Measurements from ENCODE around the gene LAMC2. TPM values are rescaled to one million over a fixed set of nuclear protein-coding genes. Genes with fewer than 3 reads are reported as not detected.

Gene LAMC2
- total and polyA plus RNA-seq, 4 experiments from 2014 or later, result not detected

DNA sequence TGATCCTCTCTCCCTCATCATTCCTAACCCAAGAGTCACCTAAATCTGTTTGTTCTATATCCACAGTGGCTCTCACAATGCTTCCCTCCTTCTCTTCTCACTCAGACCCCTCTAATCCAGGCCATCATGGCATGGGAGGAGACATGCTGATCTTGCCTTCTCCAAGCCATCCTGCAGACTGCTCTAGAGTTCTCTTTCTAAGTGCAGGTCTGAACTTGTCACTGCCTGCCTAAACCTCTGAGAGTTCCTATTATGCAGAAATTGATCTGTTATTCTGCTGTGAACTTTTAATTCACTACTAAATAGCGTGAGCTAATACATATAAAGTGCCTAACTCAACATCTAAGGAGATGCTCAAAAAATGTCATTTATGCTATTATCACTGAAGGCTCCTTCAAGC is 26.8 kb downstream of the LAMC2 start:
- CTCF ChIA-PET (ENCODE audit: partially characterized antibody), result no interaction called here
- Histone ChIP-seq H3K9me3 (ENCODE audit: control insufficient read depth in 1 of 2, low read length in 2 of 2) (no peaks in the 10 kb centered on the region), H3K27me3 (ENCODE audit: insufficient read depth, low read length) (no peaks in the 10 kb centered on the region), H3K36me3 (ENCODE audit: insufficient read depth, low read length) (no peaks in the 10 kb centered on the region), H3K27ac (ENCODE audit: low read depth, low read length) (no peak overlapping the region), H3K4me3 (ENCODE audit: low read length in 2 of 2) (no peak overlapping the region), H3K4me1 (ENCODE audit: insufficient read depth, low read length) (no peaks in the 10 kb centered on the region)
- Mint-ChIP-seq H3K4me3 (no peak overlapping the region), H3K27me3 (peaks cover 6 to 12% of the 10 kb centered on the region in 2 donors), H3K27ac (no peak overlapping the region), H3K9me3 (peaks cover 0 to 3% (median 0%) of the 10 kb centered on the region in 8 donors), H3K36me3 (no peaks in the 10 kb centered on the region), H3K4me1 (no peaks in the 10 kb centered on the region)
- POLR2A ChIA-PET (ENCODE audit: partially characterized antibody), result no interaction called here
- DNase-seq, result no peak
- intact Hi-C loops (cut with micrococcal nuclease), result no loop called here

DNA sequence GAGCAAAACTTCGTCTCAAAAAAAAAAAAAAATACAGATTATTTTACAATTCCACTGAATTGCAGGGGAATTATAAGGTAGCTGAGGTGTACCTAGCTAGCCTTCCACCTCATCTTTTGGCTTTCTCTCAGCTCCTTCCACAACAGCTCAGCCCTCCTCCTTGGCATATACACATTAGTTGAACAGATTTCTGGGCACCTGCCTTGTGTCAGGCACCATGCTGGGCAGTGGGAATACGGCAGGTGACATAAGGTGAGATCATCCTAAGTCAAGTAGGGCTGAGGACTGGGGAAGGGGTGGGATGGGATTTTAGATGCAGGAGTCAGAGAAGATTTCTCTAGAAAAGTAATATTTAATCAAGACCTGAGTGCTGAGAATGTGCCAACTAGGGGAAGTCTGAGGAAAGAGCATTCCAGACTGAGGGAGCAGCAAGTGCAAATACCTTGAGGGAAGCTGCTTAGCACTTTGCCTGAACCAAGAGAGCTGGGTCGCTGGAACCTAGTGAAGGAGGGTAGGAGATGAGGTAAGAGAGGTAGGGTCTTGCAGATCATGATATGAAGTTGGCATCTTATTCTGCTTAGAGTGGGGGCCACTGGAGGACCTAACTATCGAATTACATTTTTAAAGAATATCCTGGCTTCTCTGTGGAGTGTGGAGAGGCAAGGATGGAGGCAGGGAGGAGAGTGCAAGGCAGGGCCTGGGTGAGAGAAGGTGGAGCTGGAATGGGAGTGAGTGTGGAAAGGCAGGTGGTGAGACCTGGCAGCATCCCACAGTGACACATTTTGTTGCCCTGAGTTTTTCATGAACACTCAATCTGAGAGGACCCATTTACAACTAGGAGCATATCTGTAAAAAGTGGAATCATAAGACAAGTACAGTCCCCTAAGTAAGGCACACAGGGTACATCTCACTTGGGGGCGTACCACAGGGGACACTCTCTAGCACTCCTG is 28.2 kb downstream of the LAMC2 start:
- CTCF ChIA-PET (ENCODE audit: partially characterized antibody), result no interaction called here
- H3K4me1 ChIP-seq (ENCODE audit: insufficient read depth, low read length), result peaks cover 11% of the 10 kb centered on the region
- H3K4me3 Mint-ChIP-seq, result no peak overlapping the region
- intact Hi-C loops (cut with micrococcal nuclease), result no loop called here
- H3K27ac ChIP-seq (ENCODE audit: low read depth, low read length), result no peak overlapping the region
- H3K27me3 ChIP-seq (ENCODE audit: insufficient read depth, low read length), result no peaks in the 10 kb centered on the region
- H3K9me3 ChIP-seq (ENCODE audit: control insufficient read depth in 1 of 2, low read length in 2 of 2), result no peaks in the 10 kb centered on the region
- no peak overlapping the region for H3K27ac Mint-ChIP-seq
- POLR2A ChIA-PET (ENCODE audit: partially characterized antibody), result interaction anchor here (0.6 kb wide), 1 partner anchor 471 kb away, joined by 3 read pairs; no protein-coding TSS in a partner anchor
- DNase-seq, result no peak
- peaks cover 2 to 9% (median 5%) of the 10 kb centered on the region in 4 donors for H3K4me1 Mint-ChIP-seq
- no peaks in the 10 kb centered on the region for H3K36me3 Mint-ChIP-seq
- H3K36me3 ChIP-seq (ENCODE audit: insufficient read depth, low read length), result no peaks in the 10 kb centered on the region
- peaks cover 0 to 3% (median 0%) of the 10 kb centered on the region in 8 donors for H3K9me3 Mint-ChIP-seq
- no peak overlapping the region for H3K4me3 ChIP-seq (ENCODE audit: low read length in 2 of 2)
- peaks cover 6 to 7% of the 10 kb centered on the region in 2 donors for H3K27me3 Mint-ChIP-seq

DNA sequence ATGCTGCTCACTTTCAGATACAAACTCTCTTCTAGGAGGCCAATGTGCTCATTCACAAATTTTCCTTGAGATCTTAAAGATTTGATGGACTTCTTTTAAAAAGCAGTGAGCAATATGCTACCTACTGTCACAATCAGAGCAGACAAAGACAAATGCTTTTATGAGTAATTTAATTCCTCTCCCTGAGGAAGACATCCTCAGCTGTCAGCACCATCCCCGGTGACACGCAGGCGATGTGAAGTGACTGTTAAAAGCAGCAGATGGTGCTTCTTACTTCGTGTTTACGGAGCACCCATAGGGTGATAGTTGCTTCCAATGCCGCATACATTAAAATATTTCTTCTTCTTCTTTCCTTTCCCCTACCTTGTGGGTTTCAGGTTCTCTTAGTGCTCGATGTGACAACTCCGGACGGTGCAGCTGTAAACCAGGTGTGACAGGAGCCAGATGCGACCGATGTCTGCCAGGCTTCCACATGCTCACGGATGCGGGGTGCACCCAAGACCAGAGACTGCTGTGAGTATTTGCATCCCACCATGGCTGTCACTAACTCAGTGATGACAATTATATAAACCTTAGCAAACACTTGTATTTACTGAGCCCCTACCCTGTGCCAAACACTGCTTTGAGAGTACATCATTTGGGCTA is 29.1 kb downstream of the LAMC2 start:
- no peak overlapping the region for H3K27ac Mint-ChIP-seq
- H3K36me3 ChIP-seq (ENCODE audit: insufficient read depth, low read length), result no peaks in the 10 kb centered on the region

DNA sequence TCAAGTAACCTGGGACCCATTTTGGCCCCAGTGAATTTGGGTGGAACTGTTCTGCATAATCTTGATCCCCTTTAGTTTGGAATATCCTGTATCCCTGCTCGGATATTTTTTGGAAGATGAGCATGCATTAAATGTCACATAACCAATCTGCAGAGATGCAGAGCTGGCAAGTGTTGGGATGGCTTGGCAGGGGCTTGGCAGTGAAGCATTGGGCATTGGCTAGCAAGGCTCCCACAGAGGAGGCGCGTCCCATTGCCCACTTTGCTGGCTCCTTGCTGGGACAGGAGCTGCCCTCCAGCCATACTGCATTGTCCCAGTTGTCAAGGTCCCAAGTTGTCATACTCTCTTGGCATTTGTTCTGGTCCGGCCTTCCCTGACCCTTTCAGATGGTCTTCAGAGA is 29.9 kb downstream of the LAMC2 start:
- CTCF ChIA-PET (ENCODE audit: partially characterized antibody), result no interaction called here

More for the DNA sequence above, 29.1 kb downstream of the LAMC2 start:
- ChIA-PET CTCF (ENCODE audit: partially characterized antibody) (no interaction called here), POLR2A (ENCODE audit: partially characterized antibody) (no interaction called here)
- H3K4me3 Mint-ChIP-seq, result no peak overlapping the region
- intact Hi-C loops (cut with micrococcal nuclease), result no loop called here
- Histone ChIP-seq H3K27ac (ENCODE audit: low read depth, low read length) (no peak overlapping the region), H3K4me3 (ENCODE audit: low read length in 2 of 2) (no peak overlapping the region), H3K4me1 (ENCODE audit: insufficient read depth, low read length) (peaks cover 16% of the 10 kb centered on the region), H3K27me3 (ENCODE audit: insufficient read depth, low read length) (no peaks in the 10 kb centered on the region), H3K9me3 (ENCODE audit: control insufficient read depth in 1 of 2, low read length in 2 of 2) (no peaks in the 10 kb centered on the region)
- H3K27me3 Mint-ChIP-seq, result peaks cover 4 to 6% of the 10 kb centered on the region in 2 donors
- peaks cover 6 to 16% (median 11%) of the 10 kb centered on the region in 4 donors for H3K4me1 Mint-ChIP-seq
- H3K36me3 Mint-ChIP-seq, result no peaks in the 10 kb centered on the region
- DNase-seq, result no peak
- H3K9me3 Mint-ChIP-seq, result peaks cover 0 to 3% (median 0%) of the 10 kb centered on the region in 8 donors

DNA sequence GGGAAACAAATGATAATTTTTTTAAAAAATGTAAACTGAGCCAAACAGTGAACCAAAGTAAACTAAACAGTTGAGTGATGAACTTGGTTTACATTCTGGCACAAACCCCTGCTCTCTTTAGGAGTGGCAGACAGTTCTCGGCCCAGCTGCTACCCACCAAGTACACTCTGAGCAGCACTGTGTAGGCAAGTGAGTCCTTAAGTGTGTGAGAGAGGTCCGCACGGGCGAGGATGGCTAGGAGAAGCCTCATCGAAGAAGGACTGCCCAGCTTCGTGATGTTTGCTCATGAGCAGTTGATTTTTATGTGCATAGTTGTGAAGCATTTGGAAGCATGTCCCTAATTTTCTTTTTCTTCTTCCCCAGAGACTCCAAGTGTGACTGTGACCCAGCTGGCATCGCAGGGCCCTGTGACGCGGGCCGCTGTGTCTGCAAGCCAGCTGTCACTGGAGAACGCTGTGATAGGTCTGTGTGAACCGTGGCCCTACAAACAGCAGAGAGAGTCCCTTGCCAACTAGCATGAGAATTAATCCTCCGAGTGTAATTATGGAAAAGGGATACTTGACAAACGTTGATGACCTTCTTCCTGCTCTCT is 32.1 kb downstream of the LAMC2 start:
- H3K9me3 Mint-ChIP-seq, result peaks cover 0 to 3% (median 0%) of the 10 kb centered on the region in 8 donors
- Histone ChIP-seq H3K27ac (ENCODE audit: low read depth, low read length) (no peak overlapping the region), H3K4me1 (ENCODE audit: insufficient read depth, low read length) (peaks cover 16% of the 10 kb centered on the region), H3K36me3 (ENCODE audit: insufficient read depth, low read length) (no peaks in the 10 kb centered on the region), H3K4me3 (ENCODE audit: low read length in 2 of 2) (no peak overlapping the region), H3K27me3 (ENCODE audit: insufficient read depth, low read length) (no peaks in the 10 kb centered on the region), H3K9me3 (ENCODE audit: control insufficient read depth in 1 of 2, low read length in 2 of 2) (no peaks in the 10 kb centered on the region)
- H3K27ac Mint-ChIP-seq, result no peak overlapping the region
- intact Hi-C loops (cut with micrococcal nuclease), result no loop called here
- no peak for DNase-seq
- no peak overlapping the region for H3K4me3 Mint-ChIP-seq
- peaks cover 6 to 16% (median 11%) of the 10 kb centered on the region in 4 donors for H3K4me1 Mint-ChIP-seq
- ChIA-PET POLR2A (ENCODE audit: partially characterized antibody) (no interaction called here), CTCF (ENCODE audit: partially characterized antibody) (interaction anchor here (0.7 kb wide), 1 partner anchor 12 kb away, joined by 3 read pairs; no protein-coding TSS in a partner anchor)
- peaks cover 0 to 1% of the 10 kb centered on the region in 2 donors for H3K27me3 Mint-ChIP-seq
- no peaks in the 10 kb centered on the region for H3K36me3 Mint-ChIP-seq

More for the DNA sequence above, 29.9 kb downstream of the LAMC2 start:
- no peak overlapping the region for H3K4me3 Mint-ChIP-seq
- no peak overlapping the region for H3K4me3 ChIP-seq (ENCODE audit: low read length in 2 of 2)
- POLR2A ChIA-PET (ENCODE audit: partially characterized antibody), result no interaction called here
- no peaks in the 10 kb centered on the region for H3K36me3 ChIP-seq (ENCODE audit: insufficient read depth, low read length)
- no peaks in the 10 kb centered on the region for H3K36me3 Mint-ChIP-seq
- DNase-seq, result no peak
- peaks cover 6 to 16% (median 11%) of the 10 kb centered on the region in 4 donors for H3K4me1 Mint-ChIP-seq
- H3K27ac Mint-ChIP-seq, result no peak overlapping the region
- intact Hi-C loops (cut with micrococcal nuclease), result no loop called here
- H3K27me3 Mint-ChIP-seq, result peaks cover 4 to 6% of the 10 kb centered on the region in 2 donors
- H3K9me3 Mint-ChIP-seq, result peaks cover 0 to 3% (median 0%) of the 10 kb centered on the region in 8 donors
- H3K4me1 ChIP-seq (ENCODE audit: insufficient read depth, low read length), result peaks cover 16% of the 10 kb centered on the region
- no peak overlapping the region for H3K27ac ChIP-seq (ENCODE audit: low read depth, low read length)
- H3K9me3 ChIP-seq (ENCODE audit: control insufficient read depth in 1 of 2, low read length in 2 of 2), result no peaks in the 10 kb centered on the region
- no peaks in the 10 kb centered on the region for H3K27me3 ChIP-seq (ENCODE audit: insufficient read depth, low read length)

DNA sequence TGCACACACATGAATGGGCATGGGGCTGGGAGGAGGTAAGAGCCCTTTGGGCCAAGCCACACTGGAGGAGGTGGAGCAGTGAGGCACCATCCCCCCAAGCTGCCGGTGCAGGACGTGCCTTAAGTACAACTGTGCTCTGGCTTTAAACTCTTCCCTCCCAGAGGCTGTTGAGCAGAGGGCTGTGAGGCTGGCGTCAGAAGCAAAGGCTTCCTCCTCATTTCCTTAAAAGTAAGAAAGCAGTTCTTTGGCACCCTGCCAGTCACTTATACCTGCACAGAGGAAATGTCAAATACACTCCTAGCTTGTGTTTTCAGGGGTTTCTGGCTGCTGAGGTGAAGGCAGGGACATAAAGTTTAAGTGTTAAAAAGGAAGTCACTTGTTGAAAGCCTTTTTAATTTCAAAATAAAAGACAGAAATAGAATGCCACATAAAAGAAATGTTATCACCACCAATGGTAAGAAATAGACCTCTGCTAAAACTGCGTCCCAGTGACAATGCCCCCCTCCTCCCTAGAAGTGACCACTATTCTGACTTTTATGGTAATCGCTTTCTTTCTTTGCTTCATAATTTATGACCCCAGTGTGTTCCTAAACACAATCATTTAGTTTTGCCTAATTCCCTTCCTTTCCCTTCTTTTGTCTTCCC is 33.0 kb downstream of the LAMC2 start:
- no peaks in the 10 kb centered on the region for H3K36me3 Mint-ChIP-seq
- CTCF ChIA-PET (ENCODE audit: partially characterized antibody), result no interaction called here
- H3K27me3 Mint-ChIP-seq, result peaks cover 0 to 1% of the 10 kb centered on the region in 2 donors
- H3K36me3 ChIP-seq (ENCODE audit: insufficient read depth, low read length), result no peaks in the 10 kb centered on the region
- peaks cover 0 to 3% (median 0%) of the 10 kb centered on the region in 8 donors for H3K9me3 Mint-ChIP-seq
- intact Hi-C loops (cut with micrococcal nuclease), result no loop called here
- peak; percentile 47 to 57 (median 53) for DNase-seq
- peaks cover 16% of the 10 kb centered on the region for H3K4me1 ChIP-seq (ENCODE audit: insufficient read depth, low read length)
- peaks cover 6 to 16% (median 11%) of the 10 kb centered on the region in 4 donors for H3K4me1 Mint-ChIP-seq
- no peak overlapping the region for H3K4me3 ChIP-seq (ENCODE audit: low read length in 2 of 2)
- H3K27ac Mint-ChIP-seq, result peak overlapping the region in 2 of 7 donors; percentile 27 to 30
- POLR2A ChIA-PET (ENCODE audit: partially characterized antibody), result no interaction called here
- H3K4me3 Mint-ChIP-seq, result peak overlapping the region in 1 of 8 donors; percentile 26
- no peak overlapping the region for H3K27ac ChIP-seq (ENCODE audit: low read depth, low read length)
- H3K9me3 ChIP-seq (ENCODE audit: control insufficient read depth in 1 of 2, low read length in 2 of 2), result no peaks in the 10 kb centered on the region
- no peaks in the 10 kb centered on the region for H3K27me3 ChIP-seq (ENCODE audit: insufficient read depth, low read length)

Data from CD4-positive, alpha-beta memory T cell (primary cell).